GM12891 (cell line): ENCODE data around the gene PRKAG1.

Experiments used
- POLR2A ChIP-seq: IDR thresholded peaks from 2 replicates; pipeline ENCODE4 v1.6.1; 2011; ENCODE audit warnings: low read depth, low read length, control low read depth
- POLR2AphosphoS5 ChIP-seq: IDR thresholded peaks from 2 replicates; pipeline ENCODE4 v1.6.1; 2011; ENCODE audit warnings: low read depth, low read length, control low read depth
- SPI1 ChIP-seq: IDR thresholded peaks from 2 replicates; pipeline ENCODE4 v1.6.1; 2011; ENCODE audit warnings: low read depth, low read length, control low read depth
- TAF1 ChIP-seq: IDR thresholded peaks from 2 replicates; pipeline ENCODE4 v1.6.1; 2011; ENCODE audit warnings: low read depth, low read length, control low read depth

- TF ChIP-seq SPI1 (no peak), TAF1 (no peak), POLR2A (no peak), POLR2AphosphoS5 (no peak)
Measured at GRCh38 chr12:48973531-48973930, 45.0 kb downstream of the PRKAG1 start.
